Measurements from ENCODE around the gene PGBD2.
A peak's percentile ranks its signal among the peaks of the same experiment; 100 is the strongest.
"Not testable (repeated sequence)": the region's sequence is repeated elsewhere in the genome, so short reads cannot be mapped to it uniquely, and the experiment has no call there.

The PGBD2 gene

GRCh38 chr1:248906009-248906752 lies at the start of gene PGBD2:
Gene PGBD2, plus strand, starts transcription at chr1:248906235. Its CDS starts 7,628 bp downstream, at chr1:248913863.
- DNase-seq: peak; percentile 93 to 99

- DNase-seq: no peak
Measured at GRCh38 chr1:248857201-248857600, 48.8 kb upstream of the PGBD2 start.

GRCh38 chr1:248857749-248858095 lies 48.3 kb upstream of the PGBD2 start:
- DNase-seq: no peak

- DNase-seq: peak; percentile 92 to 93
Measured at GRCh38 chr1:248858096-248858890, 47.7 kb upstream of the PGBD2 start.

- DNase-seq: peak; percentile 99
Measured at GRCh38 chr1:248858891-248859889, 46.8 kb upstream of the PGBD2 start, which contains the start of gene ZNF692. Gene ZNF692, minus strand, starts transcription at chr1:248859085. Its CDS starts 776 bp downstream, at chr1:248858309.

- no peak for DNase-seq
Measured at GRCh38 chr1:248860007-248860406, 46.0 kb upstream of the PGBD2 start.

GRCh38 chr1:248861616-248862015 lies 44.4 kb upstream of the PGBD2 start:
- DNase-seq: no peak

GRCh38 chr1:248862695-248862997 lies 43.4 kb upstream of the PGBD2 start:
- DNase-seq: no peak

GRCh38 chr1:248862998-248863881 lies 42.8 kb upstream of the PGBD2 start:
- DNase-seq: peak; percentile 55 to 76

GRCh38 chr1:248871837-248872401 lies 34.1 kb upstream of the PGBD2 start:
- DNase-seq: no peak

- peak; percentile 68 to 90 for DNase-seq
Measured at GRCh38 chr1:248872752-248873408, 33.2 kb upstream of the PGBD2 start.

GRCh38 chr1:248873409-248873992 lies 32.5 kb upstream of the PGBD2 start:
- DNase-seq: peak; percentile 99 to 100

- peak; percentile 99 to 100 for DNase-seq
Measured at GRCh38 chr1:248873993-248874533, 32.0 kb upstream of the PGBD2 start.

GRCh38 chr1:248881261-248881660 lies 24.8 kb upstream of the PGBD2 start:
- DNase-seq: no peak

- not testable (repeated sequence) for DNase-seq
Measured at GRCh38 chr1:248882427-248882826, 23.6 kb upstream of the PGBD2 start.

GRCh38 chr1:248884632-248885295 lies 21.3 kb upstream of the PGBD2 start:
- DNase-seq: no peak

- no peak for DNase-seq
Measured at GRCh38 chr1:248885646-248886045, 20.4 kb upstream of the PGBD2 start.

GRCh38 chr1:248886237-248886895 lies 19.7 kb upstream of the PGBD2 start:
- DNase-seq: no peak

- DNase-seq: not testable (repeated sequence)
Measured at GRCh38 chr1:248889914-248890243, 16.2 kb upstream of the PGBD2 start.

Measured in SW 1271 (cell line).